HEK293 (cell line): ENCODE data around the gene EIF4E1B.

ENCODE experiments used
- CTCF ChIA-PET: fragments of 350-600 bp; formaldehyde crosslinking; extraction: SDS; loops from one replicate; lab custom pipeline; 2021; ENCODE audit warnings: antibody characterized with exemption; lab: Yijun Ruan, JAX
- POLR2A ChIA-PET: fragments of 300-600 bp; formaldehyde crosslinking; extraction: SDS; loops from one replicate; lab custom pipeline; 2020; ENCODE audit warnings: antibody characterized with exemption, inconsistent platforms; lab: Yijun Ruan, JAX
- H3K27ac ChIP-seq: fragments of 200-500 bp; sonication (Bioruptor generic); 2 replicates; pipeline ENCODE4 v1.5.1; 2014; ENCODE audit warnings: low read depth, low read length, control low read depth, inconsistent platforms; ENCODE audit errors: extremely low read depth
- H3K36me3 ChIP-seq, 2 experiments: fragments of 200-500 bp in 1 of 2; sonication (Bioruptor generic) in 1 of 2; 1 replicate in 1 of 2; 2 replicates in 1 of 2; pipeline ENCODE4 v1.5.1; 2014 to 2017; ENCODE audit warnings: inconsistent platforms in 2 of 2, low read length in 2 of 2; ENCODE audit not compliant: control insufficient read depth in 2 of 2, insufficient read depth in 1 of 2
- H3K4me1 ChIP-seq: fragments of 200-500 bp; sonication (Bioruptor generic); 2 replicates; pipeline ENCODE4 v1.5.1; 2014; ENCODE audit warnings: mild to moderate bottlenecking, low read length, inconsistent platforms; ENCODE audit not compliant: control insufficient read depth, insufficient read depth
- H3K4me3 ChIP-seq: 2 replicates; pipeline ENCODE4 v1.5.1; 2011; ENCODE audit warnings: low read depth, mild to moderate bottlenecking, control low read depth, low read length, moderate library complexity
- H3K9me3 ChIP-seq: fragments of 200-500 bp; sonication (Bioruptor generic); 2 replicates; pipeline ENCODE4 v1.5.1; 2014; ENCODE audit warnings: low read depth, low read length, inconsistent platforms; ENCODE audit not compliant: control insufficient read depth, insufficient read depth
- EGR2 ChIP-seq: fragments of 450-650 bp; formaldehyde crosslinking; IDR thresholded peaks from 2 replicates; pipeline ENCODE4 v1.5.1; 2016; ENCODE audit warnings: low read depth, missing biosample characterization, missing genetic modification characterization
- KLF8 ChIP-seq: fragments of 450-650 bp; formaldehyde crosslinking; IDR thresholded peaks from 2 replicates; pipeline ENCODE4 v1.5.1; 2016; ENCODE audit warnings: missing biosample characterization, missing genetic modification characterization
- PATZ1 ChIP-seq: fragments of 450-650 bp; formaldehyde crosslinking; IDR thresholded peaks from 2 replicates; pipeline ENCODE4 v1.5.1; 2016; ENCODE audit warnings: missing biosample characterization, missing genetic modification characterization
- PRDM6 ChIP-seq: fragments of 450-650 bp; formaldehyde crosslinking; IDR thresholded peaks from 2 replicates; pipeline ENCODE4 v1.5.1; 2017; ENCODE audit warnings: missing biosample characterization, missing genetic modification characterization
- ZBTB10 ChIP-seq: fragments of 450-650 bp; formaldehyde crosslinking; IDR thresholded peaks from 2 replicates; pipeline ENCODE4 v1.5.1; 2016; ENCODE audit warnings: missing biosample characterization, missing genetic modification characterization
- ZBTB26 ChIP-seq: fragments of 450-650 bp; formaldehyde crosslinking; optimal IDR thresholded peaks from 2 replicates; pipeline ENCODE3; 2016; ENCODE audit warnings: missing biosample characterization, mild to moderate bottlenecking, missing genetic modification characterization
- ZNF19 ChIP-seq: fragments of 450-650 bp; formaldehyde crosslinking; IDR thresholded peaks from 2 replicates; pipeline ENCODE4; 2016; ENCODE audit warnings: missing biosample characterization, missing genetic modification characterization, low read depth
- ZNF23 ChIP-seq: fragments of 450-650 bp; formaldehyde crosslinking; IDR thresholded peaks from 2 replicates; pipeline ENCODE4 v1.5.1; 2016; ENCODE audit warnings: missing biosample characterization, missing genetic modification characterization, borderline replicate concordance
- ZNF26 ChIP-seq: fragments of 450-650 bp; formaldehyde crosslinking; IDR thresholded peaks from 2 replicates; pipeline ENCODE4 v1.5.1; 2016; ENCODE audit warnings: missing biosample characterization, missing genetic modification characterization
- ZNF274 ChIP-seq, 2 experiments: fragments of 200-500 bp in 1 of 2; fragments of 450-650 bp in 1 of 2; sonication (Bioruptor generic) in 1 of 2; formaldehyde crosslinking in 1 of 2; IDR thresholded peaks; 2 replicates each; pipeline versions ENCODE4 v1.5.1 to v1.6.1; 2014 to 2016; ENCODE audit warnings: borderline replicate concordance in 1 of 2, inconsistent platforms in 1 of 2, low read length in 1 of 2, missing biosample characterization in 1 of 2, missing genetic modification characterization in 1 of 2
- ZNF398 ChIP-seq: fragments of 450-650 bp; formaldehyde crosslinking; IDR thresholded peaks from 2 replicates; pipeline ENCODE4 v1.5.1; 2017; ENCODE audit warnings: missing biosample characterization, missing genetic modification characterization
- ZNF677 ChIP-seq: fragments of 450-650 bp; IDR thresholded peaks from 2 replicates; pipeline ENCODE4 v1.5.0; 2018; ENCODE audit warnings: missing biosample characterization, mild to moderate bottlenecking, missing genetic modification characterization, moderate library complexity
- ZNF768 ChIP-seq: fragments of 450-650 bp; formaldehyde crosslinking; IDR thresholded peaks from 2 replicates; pipeline ENCODE4 v1.5.1; 2018; ENCODE audit warnings: missing biosample characterization, mild to moderate bottlenecking, missing genetic modification characterization
- ZSCAN23 ChIP-seq: fragments of 450-650 bp; formaldehyde crosslinking; IDR thresholded peaks from 2 replicates; pipeline ENCODE4 v1.5.1; 2016; ENCODE audit warnings: missing biosample characterization, missing genetic modification characterization
- ZSCAN30 ChIP-seq: fragments of 450-650 bp; IDR thresholded peaks from 2 replicates; pipeline ENCODE4 v1.5.1; 2018; ENCODE audit warnings: missing biosample characterization, mild to moderate bottlenecking, missing genetic modification characterization, moderate library complexity
- ZSCAN4 ChIP-seq: fragments of 450-650 bp; formaldehyde crosslinking; IDR thresholded peaks from 2 replicates; pipeline ENCODE4 v1.5.1; 2017; ENCODE audit warnings: missing biosample characterization, missing genetic modification characterization

EIF4E1B gene

GRCh38 chr5:176588297-176588696 lies 42.2 kb upstream of the EIF4E1B start (continued):
- 0 out of 2 replicates have a peak, but pooled peaks have one; percentile 15 for TF ChIP-seq ZNF23 (tag by site-specific recombination)
- no peak for TF ChIP-seq ZNF26
- no peak for TF ChIP-seq ZNF274 (IDR thresholded peaks at IDR 0.05; ENCODE audit: low read length)
- peak; percentile 64; the same call in 1 of the 2 replicates for TF ChIP-seq ZNF274 (tag by site-specific recombination; IDR thresholded peaks at IDR 0.05; ENCODE audit: borderline replicate concordance)
- 0 out of 2 replicates have a peak, but pooled peaks have one; percentile 16 for TF ChIP-seq EGR2 (tag by site-specific recombination)
- TF ChIP-seq ZNF677: no peak
- peak; percentile 98 for TF ChIP-seq ZSCAN4 (tag by site-specific recombination)

GRCh38 chr5:176589039-176589769 lies 41.3 kb upstream of the EIF4E1B start:
- CTCF ChIA-PET: interaction anchor here (0.5 kb wide), 1 partner anchor 1015 kb away, joined by 3 read pairs; no protein-coding TSS in a partner anchor
- Histone ChIP-seq H3K9me3 (no peaks in the 10 kb centered on the region), H3K27ac (no peak overlapping the region), H3K4me3 (no peak overlapping the region)
- no peak for TF ChIP-seq KLF8 (tag by site-specific recombination)
- no peak for TF ChIP-seq ZNF398 (tag by site-specific recombination)
- TF ChIP-seq ZSCAN23 (tag by site-specific recombination): no peak
- no peak for TF ChIP-seq ZNF19 (tag by site-specific recombination)
- TF ChIP-seq ZBTB26 (tag by site-specific recombination): no peak
- TF ChIP-seq, all 188 proteins: peak for 0
- Histone ChIP-seq H3K36me3 (no peaks in the 10 kb centered on the region), H3K4me1 (no peaks in the 10 kb centered on the region)
- POLR2A ChIA-PET: no interaction called here

GRCh38 chr5:176590035-176590717 lies 40.3 kb upstream of the EIF4E1B start:
- Histone ChIP-seq H3K4me3 (no peak overlapping the region), H3K36me3 (no peaks in the 10 kb centered on the region), H3K4me1 (no peaks in the 10 kb centered on the region), H3K27ac (no peak overlapping the region), H3K9me3 (no peaks in the 10 kb centered on the region)
- ChIA-PET CTCF (no interaction called here), POLR2A (no interaction called here)
- TF ChIP-seq PRDM6 (tag by site-specific recombination): no peak
- no peak for TF ChIP-seq ZNF768 (tag by site-specific recombination)
- TF ChIP-seq PATZ1: no peak
- TF ChIP-seq ZSCAN30 (tag by site-specific recombination): no peak
- TF ChIP-seq ZBTB10 (tag by site-specific recombination): no peak
